Activated T-cell treated with anti-CD3 and anti-CD28 coated beads, Interleukin-2, amount 50 U/mL, for 24 hours (primary cell): ENCODE results near the gene DNAJC4.

ENCODE experiments used
- DNase-seq: peaks from one replicate; pipeline ENCODE4 v3.0.0-alpha.2; 2020
- H3K27ac Mint-ChIP-seq: 2 replicates; pipeline ENCODE4 v1.8.0; 2020; ENCODE audit warnings: mild to moderate bottlenecking, mixed read lengths
- H3K27me3 Mint-ChIP-seq: 2 replicates; pipeline ENCODE4 v1.8.0; 2020; ENCODE audit warnings: mixed read lengths
- H3K36me3 Mint-ChIP-seq: 2 replicates; pipeline ENCODE4 v1.8.0; 2020; ENCODE audit warnings: low read depth, mixed read lengths
- H3K4me1 Mint-ChIP-seq: 2 replicates; pipeline ENCODE4 v1.8.0; 2020; ENCODE audit warnings: low read depth, mixed read lengths
- H3K4me3 Mint-ChIP-seq: 2 replicates; pipeline ENCODE4 v1.8.0; 2020; ENCODE audit warnings: mild to moderate bottlenecking, moderate library complexity, mixed read lengths
- H3K9me3 Mint-ChIP-seq: 2 replicates; pipeline ENCODE4 v1.8.0; 2020; ENCODE audit warnings: mixed read lengths

The DNAJC4 gene

GRCh38 chr11:64250415-64251015 is 20.2 kb downstream of the DNAJC4 start:
- peaks cover 12% of the 10 kb centered on the region for H3K36me3 Mint-ChIP-seq
- H3K4me3 Mint-ChIP-seq = peak overlapping the region; percentile 80
- DNase-seq = peak; percentile 62
- H3K9me3 Mint-ChIP-seq = no peaks in the 10 kb centered on the region
- H3K27me3 Mint-ChIP-seq = no peaks in the 10 kb centered on the region
- no peak overlapping the region for H3K27ac Mint-ChIP-seq
- H3K4me1 Mint-ChIP-seq = peaks cover 24% of the 10 kb centered on the region

- Mint-ChIP-seq H3K27ac (peak within 1 kb of the TSS; percentile 59), H3K4me3 (peak within 1 kb of the TSS; percentile 82), H3K4me1 (peaks cover 24% of the 10 kb centered on the region), H3K9me3 (no peaks in the 10 kb centered on the region), H3K27me3 (no peaks in the 10 kb centered on the region), H3K36me3 (peaks cover 9% of the 10 kb centered on the region)
- DNase-seq = peak; percentile 89
Observed at GRCh38 chr11:64251016-64251752, 20.8 kb downstream of the DNAJC4 start, which contains the start of gene PLCB3. Gene PLCB3 (plus strand): TSS chr11:64251530. CDS start chr11:64251650, 120 bp downstream.

GRCh38 chr11:64251753-64252002 is 21.3 kb downstream of the DNAJC4 start:
- no peak for DNase-seq
- Mint-ChIP-seq H3K27ac (peak overlapping the region; percentile 59), H3K9me3 (no peaks in the 10 kb centered on the region), H3K36me3 (peaks cover 11% of the 10 kb centered on the region), H3K27me3 (no peaks in the 10 kb centered on the region), H3K4me1 (peaks cover 24% of the 10 kb centered on the region), H3K4me3 (peak overlapping the region; percentile 82)

- peaks cover 12% of the 10 kb centered on the region for H3K36me3 Mint-ChIP-seq
- peak overlapping the region; percentile 82 for H3K4me3 Mint-ChIP-seq
- H3K27ac Mint-ChIP-seq = peak overlapping the region; percentile 59
- H3K4me1 Mint-ChIP-seq = peaks cover 22% of the 10 kb centered on the region
- no peaks in the 10 kb centered on the region for H3K9me3 Mint-ChIP-seq
- no peaks in the 10 kb centered on the region for H3K27me3 Mint-ChIP-seq
- DNase-seq = no peak
Observed at GRCh38 chr11:64252003-64252872, 21.9 kb downstream of the DNAJC4 start.

GRCh38 chr11:64253043-64253442 is 22.7 kb downstream of the DNAJC4 start:
- Mint-ChIP-seq H3K9me3 (no peaks in the 10 kb centered on the region), H3K4me1 (peaks cover 19% of the 10 kb centered on the region), H3K4me3 (peak overlapping the region; percentile 16), H3K36me3 (peaks cover 18% of the 10 kb centered on the region), H3K27ac (no peak overlapping the region), H3K27me3 (no peaks in the 10 kb centered on the region)
- DNase-seq = no peak

GRCh38 chr11:64253481-64253880 is 23.1 kb downstream of the DNAJC4 start:
- Mint-ChIP-seq H3K9me3 (no peaks in the 10 kb centered on the region), H3K27ac (no peak overlapping the region), H3K27me3 (no peaks in the 10 kb centered on the region), H3K4me1 (peaks cover 15% of the 10 kb centered on the region), H3K4me3 (peak overlapping the region; percentile 16), H3K36me3 (peaks cover 22% of the 10 kb centered on the region)
- DNase-seq = no peak

- Mint-ChIP-seq H3K36me3 (peaks cover 28% of the 10 kb centered on the region), H3K27ac (no peak overlapping the region), H3K27me3 (no peaks in the 10 kb centered on the region), H3K9me3 (no peaks in the 10 kb centered on the region), H3K4me3 (no peak overlapping the region), H3K4me1 (peaks cover 16% of the 10 kb centered on the region)
- no peak for DNase-seq
Observed at GRCh38 chr11:64254326-64254725, 24.0 kb downstream of the DNAJC4 start.

- H3K4me3 Mint-ChIP-seq = no peak overlapping the region
- no peak overlapping the region for H3K27ac Mint-ChIP-seq
- H3K4me1 Mint-ChIP-seq = peaks cover 21% of the 10 kb centered on the region
- H3K36me3 Mint-ChIP-seq = peaks cover 39% of the 10 kb centered on the region
- no peak for DNase-seq
- no peaks in the 10 kb centered on the region for H3K27me3 Mint-ChIP-seq
- no peaks in the 10 kb centered on the region for H3K9me3 Mint-ChIP-seq
Observed at GRCh38 chr11:64255135-64256128, 25.1 kb downstream of the DNAJC4 start.

- no peak for DNase-seq
- Mint-ChIP-seq H3K27ac (no peak overlapping the region), H3K27me3 (no peaks in the 10 kb centered on the region), H3K36me3 (peaks cover 42% of the 10 kb centered on the region), H3K9me3 (no peaks in the 10 kb centered on the region), H3K4me3 (no peak overlapping the region), H3K4me1 (peaks cover 18% of the 10 kb centered on the region)
Observed at GRCh38 chr11:64256300-64256699, 26.0 kb downstream of the DNAJC4 start.

GRCh38 chr11:64258356-64258755 is 28.0 kb downstream of the DNAJC4 start:
- Mint-ChIP-seq H3K27ac (no peak overlapping the region), H3K4me1 (peaks cover 11% of the 10 kb centered on the region), H3K4me3 (no peak overlapping the region), H3K9me3 (no peaks in the 10 kb centered on the region), H3K36me3 (peaks cover 58% of the 10 kb centered on the region), H3K27me3 (no peaks in the 10 kb centered on the region)
- no peak for DNase-seq

GRCh38 chr11:64258946-64259532 is 28.7 kb downstream of the DNAJC4 start:
- no peaks in the 10 kb centered on the region for H3K27me3 Mint-ChIP-seq
- no peak for DNase-seq
- H3K4me3 Mint-ChIP-seq = no peak overlapping the region
- H3K4me1 Mint-ChIP-seq = peaks cover 11% of the 10 kb centered on the region
- H3K36me3 Mint-ChIP-seq = peaks cover 61% of the 10 kb centered on the region
- H3K27ac Mint-ChIP-seq = no peak overlapping the region
- no peaks in the 10 kb centered on the region for H3K9me3 Mint-ChIP-seq

- no peak overlapping the region for H3K4me3 Mint-ChIP-seq
- H3K27ac Mint-ChIP-seq = no peak overlapping the region
- no peak for DNase-seq
- H3K27me3 Mint-ChIP-seq = no peaks in the 10 kb centered on the region
- no peaks in the 10 kb centered on the region for H3K9me3 Mint-ChIP-seq
- peaks cover 63% of the 10 kb centered on the region for H3K36me3 Mint-ChIP-seq
- H3K4me1 Mint-ChIP-seq = peaks cover 11% of the 10 kb centered on the region
Observed at GRCh38 chr11:64259533-64260067, 29.3 kb downstream of the DNAJC4 start.

GRCh38 chr11:64260147-64260708 is 29.9 kb downstream of the DNAJC4 start:
- Mint-ChIP-seq H3K36me3 (peaks cover 61% of the 10 kb centered on the region), H3K4me3 (no peak overlapping the region), H3K9me3 (no peaks in the 10 kb centered on the region), H3K27me3 (no peaks in the 10 kb centered on the region), H3K27ac (no peak overlapping the region), H3K4me1 (peaks cover 11% of the 10 kb centered on the region)
- DNase-seq = no peak
